Activated CD8-positive, alpha-beta T cell treated with anti-CD3 and anti-CD28 coated beads for 36 hours (primary cell): Measurements from ENCODE around the gene ZNF451. TPM values are rescaled to one million over a fixed set of nuclear protein-coding genes. Genes with fewer than 3 reads are reported as not detected.

Source experiments
- ATAC-seq: fragments of 200-7000 bp; cut with Tn5 transposase; one replicate; pipeline ENCODE4 v1.10.0; 2021; ENCODE audit warnings: mild to moderate bottlenecking, moderate library complexity
- CTCF ChIA-PET: fragments of 350-600 bp; sonication (Branson Sonifier 250); formaldehyde crosslinking; loops from one replicate; lab custom pipeline; 2021; ENCODE audit warnings: antibody characterized with exemption; lab: Charles Lee
- POLR2A ChIA-PET: fragments of 350-600 bp; sonication (Branson Sonifier 250); formaldehyde crosslinking; loops from one replicate; lab custom pipeline; 2021; ENCODE audit warnings: antibody characterized with exemption; lab: Charles Lee
- DNase-seq: peaks from one replicate; pipeline ENCODE4 v3.0.0-alpha.2; 2020
- H3K27ac Mint-ChIP-seq: one replicate; pipeline ENCODE4 v1.8.0; 2021; ENCODE audit warnings: mild to moderate bottlenecking, mixed read lengths
- H3K27me3 Mint-ChIP-seq: one replicate; pipeline ENCODE4 v1.8.0; 2021; ENCODE audit warnings: mixed read lengths
- H3K36me3 Mint-ChIP-seq: one replicate; pipeline ENCODE4 v1.8.0; 2021; ENCODE audit warnings: low read depth, mixed read lengths
- H3K4me1 Mint-ChIP-seq: one replicate; pipeline ENCODE4 v1.8.0; 2021; ENCODE audit warnings: low read depth, mixed read lengths
- H3K4me3 Mint-ChIP-seq: one replicate; pipeline ENCODE4 v1.8.0; 2021; ENCODE audit warnings: mild to moderate bottlenecking, moderate library complexity, mixed read lengths
- H3K9me3 Mint-ChIP-seq: one replicate; pipeline ENCODE4 v1.8.0; 2021; ENCODE audit warnings: mixed read lengths
- CTCF ChIP-seq: fragments of 200-600 bp; IDR thresholded peaks from one replicate; pipeline ENCODE4 v1.8.0; 2022; ENCODE audit warnings: antibody characterized with exemption, mild to moderate bottlenecking
- intact Hi-C: fragments of 100-400 bp; cut with micrococcal nuclease; formaldehyde crosslinking; loops from one replicate; pipeline ENCODE4 v1.10.0; 2022
- total RNA-seq, 2 experiments: library from RNA; stranded (reverse); gene quantifications; one replicate each; pipeline ENCODE4 v1.2.3, GENCODE V29; 2021

ZNF451 gene
- total RNA-seq, 2 experiments from 2014 or later, result 44.4 to 46.8 TPM

- peaks cover 57% of the 10 kb centered on the region for H3K36me3 Mint-ChIP-seq
- no peaks in the 10 kb centered on the region for H3K9me3 Mint-ChIP-seq
- TF ChIP-seq CTCF, result no peak
- peaks cover 17% of the 10 kb centered on the region for H3K4me1 Mint-ChIP-seq
- intact Hi-C loops, result no loop called here
- ATAC-seq, result no peak
- no peak for DNase-seq
- H3K4me3 Mint-ChIP-seq, result no peak overlapping the region
- POLR2A ChIA-PET, result interaction anchor here (1.0 kb wide), 1 partner anchor 28 kb away, joined by 4 read pairs; no protein-coding TSS in a partner anchor
- CTCF ChIA-PET, result no interaction called here
- no peaks in the 10 kb centered on the region for H3K27me3 Mint-ChIP-seq
- H3K27ac Mint-ChIP-seq, result peak overlapping the region; percentile 14
Observed at GRCh38 chr6:57147401-57147800, 57.4 kb downstream of the ZNF451 start.

GRCh38 chr6:57147955-57148858 lies 58.2 kb downstream of the ZNF451 start:
- H3K36me3 Mint-ChIP-seq, result peaks cover 52% of the 10 kb centered on the region
- intact Hi-C loops, result no loop called here
- DNase-seq (no peak), ATAC-seq (peak; percentile 81)
- peaks cover 17% of the 10 kb centered on the region for H3K4me1 Mint-ChIP-seq
- ChIA-PET POLR2A (interaction anchor here (1.0 kb wide), 2 partner anchors 28 to 59 kb away, joined by 3 to 4 read pairs; no protein-coding TSS in a partner anchor), CTCF (no interaction called here)
- H3K9me3 Mint-ChIP-seq, result no peaks in the 10 kb centered on the region
- H3K4me3 Mint-ChIP-seq, result no peak overlapping the region
- no peak for TF ChIP-seq CTCF
- peak overlapping the region; percentile 68 for H3K27ac Mint-ChIP-seq
- no peaks in the 10 kb centered on the region for H3K27me3 Mint-ChIP-seq

GRCh38 chr6:57158658-57159057 lies 68.7 kb downstream of the ZNF451 start:
- intact Hi-C loops, result no loop called here
- H3K27ac Mint-ChIP-seq, result no peak overlapping the region
- peak; percentile 62 for ATAC-seq
- no peak overlapping the region for H3K4me3 Mint-ChIP-seq
- no peak for DNase-seq
- no peaks in the 10 kb centered on the region for H3K9me3 Mint-ChIP-seq
- CTCF ChIA-PET, result no interaction called here
- peaks cover 27% of the 10 kb centered on the region for H3K36me3 Mint-ChIP-seq
- POLR2A ChIA-PET, result no interaction called here
- no peaks in the 10 kb centered on the region for H3K27me3 Mint-ChIP-seq
- TF ChIP-seq CTCF, result no peak
- peaks cover 5% of the 10 kb centered on the region for H3K4me1 Mint-ChIP-seq

- Mint-ChIP-seq H3K9me3 (peaks cover 3% of the 10 kb centered on the region), H3K27me3 (no peaks in the 10 kb centered on the region), H3K4me3 (no peak overlapping the region), H3K27ac (no peak overlapping the region), H3K36me3 (peaks cover 29% of the 10 kb centered on the region), H3K4me1 (peaks cover 5% of the 10 kb centered on the region)
- ChIA-PET CTCF (no interaction called here), POLR2A (no interaction called here)
- intact Hi-C loops, result no loop called here
- DNase-seq (no peak), ATAC-seq (no peak)
- no peak for TF ChIP-seq CTCF
Observed at GRCh38 chr6:57159127-57159526, 69.1 kb downstream of the ZNF451 start.

- Mint-ChIP-seq H3K4me3 (no peak overlapping the region), H3K27me3 (no peaks in the 10 kb centered on the region), H3K4me1 (peaks cover 5% of the 10 kb centered on the region), H3K9me3 (peaks cover 12% of the 10 kb centered on the region), H3K36me3 (peaks cover 45% of the 10 kb centered on the region), H3K27ac (no peak overlapping the region)
- intact Hi-C loops, result no loop called here
- ATAC-seq (no peak), DNase-seq (no peak)
- TF ChIP-seq CTCF, result no peak
- ChIA-PET CTCF (interaction anchor here (1.7 kb wide), 1 partner anchor 9 kb away, joined by 6 read pairs; the partner anchor contains the start of gene BAG2), POLR2A (no interaction called here)
Observed at GRCh38 chr6:57162028-57162427, 72.0 kb downstream of the ZNF451 start.
